Measurements from ENCODE around the gene STXBP5. TPM values are rescaled to one million over a fixed set of nuclear protein-coding genes. Genes with fewer than 3 reads are reported as not detected.

Gene STXBP5
- polyA plus RNA-seq, 2 donors = 8.6 to 15.2 TPM

GRCh38 chr6:147341486-147341885 is 137.3 kb downstream of the STXBP5 start:
- no peak overlapping the region for H3K4me3 ChIP-seq (ENCODE audit: low read depth in 1 of 2, low read length in 2 of 2)
- WGBS, 2 donors = 57 to 80% methylated on average over 1 of the region's 1 CpG
- H3K27ac ChIP-seq (ENCODE audit: low read depth in 2 of 2, low read length in 1 of 2) = no peak overlapping the region
- H3K9me3 ChIP-seq (ENCODE audit: control insufficient read depth in 2 of 2, insufficient read depth in 1 of 2, low read depth in 1 of 2, low read length in 1 of 2) = no peaks in the 10 kb centered on the region
- no peaks in the 10 kb centered on the region for H3K27me3 ChIP-seq (ENCODE audit: control insufficient read depth in 1 of 2, insufficient read depth in 2 of 2, low read length in 2 of 2)
- H3K36me3 ChIP-seq (ENCODE audit: control insufficient read depth in 2 of 2, insufficient read depth in 2 of 2, low read length in 1 of 2) = peaks cover 0 to 2% of the 10 kb centered on the region in 2 donors
- H3K4me1 ChIP-seq (ENCODE audit: control insufficient read depth in 2 of 2, insufficient read depth in 2 of 2, low read length in 1 of 2) = no peaks in the 10 kb centered on the region

DNA sequence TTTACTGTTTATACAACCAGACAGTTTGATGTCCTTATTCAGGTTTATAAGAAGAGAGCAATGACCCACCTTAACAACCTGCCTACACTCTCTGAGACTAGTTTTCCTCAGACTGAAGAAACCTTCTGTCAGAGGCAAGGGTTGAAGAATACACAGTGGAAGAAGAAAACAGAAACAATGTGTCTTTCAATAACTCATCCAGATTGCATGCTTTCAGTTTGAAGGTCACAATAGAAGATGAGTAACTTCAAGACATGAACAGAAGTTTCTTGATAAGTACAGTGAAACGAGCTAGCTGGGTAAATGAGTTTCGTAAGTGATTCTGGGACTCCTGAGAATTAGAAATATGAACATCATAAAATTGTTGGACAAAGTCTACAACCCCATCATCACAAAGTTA is 141.7 kb downstream of the STXBP5 start:
- Histone ChIP-seq H3K27ac (ENCODE audit: low read depth in 2 of 2, low read length in 1 of 2) (no peak overlapping the region), H3K9me3 (ENCODE audit: control insufficient read depth in 2 of 2, insufficient read depth in 1 of 2, low read depth in 1 of 2, low read length in 1 of 2) (no peaks in the 10 kb centered on the region), H3K4me1 (ENCODE audit: control insufficient read depth in 2 of 2, insufficient read depth in 2 of 2, low read length in 1 of 2) (no peaks in the 10 kb centered on the region), H3K4me3 (ENCODE audit: low read depth in 1 of 2, low read length in 2 of 2) (no peak overlapping the region), H3K36me3 (ENCODE audit: control insufficient read depth in 2 of 2, insufficient read depth in 2 of 2, low read length in 1 of 2) (peaks cover 0 to 2% of the 10 kb centered on the region in 2 donors), H3K27me3 (ENCODE audit: control insufficient read depth in 1 of 2, insufficient read depth in 2 of 2, low read length in 2 of 2) (no peaks in the 10 kb centered on the region)
- WGBS, 2 donors = 88 to 91% methylated on average over 2 of the region's 2 CpGs

GRCh38 chr6:147347179-147347881 is 143.1 kb downstream of the STXBP5 start:
- H3K36me3 ChIP-seq (ENCODE audit: control insufficient read depth in 2 of 2, insufficient read depth in 2 of 2, low read length in 1 of 2) = no peaks in the 10 kb centered on the region
- H3K27ac ChIP-seq (ENCODE audit: low read depth in 2 of 2, low read length in 1 of 2) = no peak overlapping the region
- H3K4me1 ChIP-seq (ENCODE audit: control insufficient read depth in 2 of 2, insufficient read depth in 2 of 2, low read length in 1 of 2) = no peaks in the 10 kb centered on the region
- 94 to 96% methylated on average over 2 of the region's 2 CpGs for WGBS, 2 donors
- no peaks in the 10 kb centered on the region for H3K9me3 ChIP-seq (ENCODE audit: control insufficient read depth in 2 of 2, insufficient read depth in 1 of 2, low read depth in 1 of 2, low read length in 1 of 2)
- H3K27me3 ChIP-seq (ENCODE audit: control insufficient read depth in 1 of 2, insufficient read depth in 2 of 2, low read length in 2 of 2) = no peaks in the 10 kb centered on the region
- no peak overlapping the region for H3K4me3 ChIP-seq (ENCODE audit: low read depth in 1 of 2, low read length in 2 of 2)

DNA sequence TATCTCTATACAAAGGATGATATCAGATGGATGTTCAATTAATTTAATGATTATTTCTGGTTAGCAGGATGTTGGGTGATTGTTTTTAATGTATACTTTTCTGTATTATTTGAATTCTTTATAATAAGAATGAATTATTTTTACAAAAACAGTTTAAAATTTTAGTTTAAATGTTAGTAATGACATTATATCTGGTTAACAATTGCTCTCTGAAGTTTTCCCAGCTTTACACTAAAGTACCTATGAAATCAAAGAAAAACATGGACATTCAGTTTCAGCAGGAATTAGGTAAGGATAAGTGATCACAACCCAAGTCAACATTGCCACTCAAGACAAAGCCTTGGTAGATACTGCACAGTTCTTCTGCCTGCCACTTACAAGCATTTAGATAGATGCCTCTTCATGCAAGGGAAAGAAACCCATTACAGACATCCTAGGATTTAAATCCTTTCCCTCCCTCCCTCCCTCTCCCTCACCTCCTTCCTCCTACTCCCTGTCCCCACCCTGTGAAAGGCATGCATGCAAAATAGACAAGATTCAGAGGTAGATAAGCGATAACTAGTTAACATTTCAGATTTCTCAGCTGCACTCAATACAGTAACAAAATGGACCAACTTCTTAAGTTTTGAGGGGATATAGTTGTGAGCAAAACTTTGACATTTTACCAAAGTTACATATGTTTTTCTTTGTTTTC is 143.8 kb downstream of the STXBP5 start:
- Histone ChIP-seq H3K4me1 (ENCODE audit: control insufficient read depth in 2 of 2, insufficient read depth in 2 of 2, low read length in 1 of 2) (no peaks in the 10 kb centered on the region), H3K27me3 (ENCODE audit: control insufficient read depth in 1 of 2, insufficient read depth in 2 of 2, low read length in 2 of 2) (no peaks in the 10 kb centered on the region), H3K9me3 (ENCODE audit: control insufficient read depth in 2 of 2, insufficient read depth in 1 of 2, low read depth in 1 of 2, low read length in 1 of 2) (no peaks in the 10 kb centered on the region), H3K4me3 (ENCODE audit: low read depth in 1 of 2, low read length in 2 of 2) (no peak overlapping the region), H3K36me3 (ENCODE audit: control insufficient read depth in 2 of 2, insufficient read depth in 2 of 2, low read length in 1 of 2) (no peaks in the 10 kb centered on the region), H3K27ac (ENCODE audit: low read depth in 2 of 2, low read length in 1 of 2) (no peak overlapping the region)
- WGBS, 2 donors = 100% methylated on average over 1 of the region's 1 CpG

- no peak overlapping the region for H3K27ac ChIP-seq (ENCODE audit: low read depth in 2 of 2, low read length in 1 of 2)
- 93 to 95% methylated on average over 5 of the region's 5 CpGs for WGBS, 2 donors
- H3K36me3 ChIP-seq (ENCODE audit: control insufficient read depth in 2 of 2, insufficient read depth in 2 of 2, low read length in 1 of 2) = peaks cover 3 to 6% of the 10 kb centered on the region in 2 donors
- no peaks in the 10 kb centered on the region for H3K4me1 ChIP-seq (ENCODE audit: control insufficient read depth in 2 of 2, insufficient read depth in 2 of 2, low read length in 1 of 2)
- no peak overlapping the region for H3K4me3 ChIP-seq (ENCODE audit: low read depth in 1 of 2, low read length in 2 of 2)
- H3K9me3 ChIP-seq (ENCODE audit: control insufficient read depth in 2 of 2, insufficient read depth in 1 of 2, low read depth in 1 of 2, low read length in 1 of 2) = no peaks in the 10 kb centered on the region
- no peaks in the 10 kb centered on the region for H3K27me3 ChIP-seq (ENCODE audit: control insufficient read depth in 1 of 2, insufficient read depth in 2 of 2, low read length in 2 of 2)
These were observed 157.2 kb downstream of the STXBP5 start for GRCh38 chr6:147361311-147361981.

DNA sequence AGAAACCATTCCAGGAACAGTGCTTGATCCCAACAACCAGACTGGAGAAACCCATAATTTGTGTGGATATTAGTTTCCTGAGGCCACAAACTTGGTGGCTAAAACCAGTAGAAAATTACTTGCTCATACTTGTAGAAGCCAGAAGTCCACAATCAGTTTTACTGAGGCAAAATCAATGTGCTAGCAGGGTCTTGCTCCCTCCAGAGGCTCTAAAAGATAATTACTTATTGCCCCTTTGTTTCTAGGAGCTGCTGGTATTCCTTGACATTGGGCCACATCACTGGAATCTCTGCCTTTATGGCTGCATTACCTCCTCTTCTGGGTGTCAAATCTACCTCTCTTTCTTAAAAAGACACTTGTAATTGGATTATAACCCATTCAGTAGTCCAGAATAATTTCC is 162.1 kb downstream of the STXBP5 start:
- Histone ChIP-seq H3K4me3 (ENCODE audit: low read depth in 1 of 2, low read length in 2 of 2) (no peak overlapping the region), H3K36me3 (ENCODE audit: control insufficient read depth in 2 of 2, insufficient read depth in 2 of 2, low read length in 1 of 2) (peaks cover 0 to 6% of the 10 kb centered on the region in 2 donors), H3K9me3 (ENCODE audit: control insufficient read depth in 2 of 2, insufficient read depth in 1 of 2, low read depth in 1 of 2, low read length in 1 of 2) (no peaks in the 10 kb centered on the region), H3K27me3 (ENCODE audit: control insufficient read depth in 1 of 2, insufficient read depth in 2 of 2, low read length in 2 of 2) (no peaks in the 10 kb centered on the region), H3K4me1 (ENCODE audit: control insufficient read depth in 2 of 2, insufficient read depth in 2 of 2, low read length in 1 of 2) (no peaks in the 10 kb centered on the region), H3K27ac (ENCODE audit: low read depth in 2 of 2, low read length in 1 of 2) (no peak overlapping the region)

GRCh38 chr6:147371325-147371724 is 167.1 kb downstream of the STXBP5 start:
- Histone ChIP-seq H3K9me3 (ENCODE audit: control insufficient read depth in 2 of 2, insufficient read depth in 1 of 2, low read depth in 1 of 2, low read length in 1 of 2) (no peaks in the 10 kb centered on the region), H3K36me3 (ENCODE audit: control insufficient read depth in 2 of 2, insufficient read depth in 2 of 2, low read length in 1 of 2) (peaks cover 0 to under 1% of the 10 kb centered on the region in 2 donors), H3K4me1 (ENCODE audit: control insufficient read depth in 2 of 2, insufficient read depth in 2 of 2, low read length in 1 of 2) (no peaks in the 10 kb centered on the region), H3K27ac (ENCODE audit: low read depth in 2 of 2, low read length in 1 of 2) (no peak overlapping the region), H3K27me3 (ENCODE audit: control insufficient read depth in 1 of 2, insufficient read depth in 2 of 2, low read length in 2 of 2) (no peaks in the 10 kb centered on the region), H3K4me3 (ENCODE audit: low read depth in 1 of 2, low read length in 2 of 2) (no peak overlapping the region)

- H3K9me3 ChIP-seq (ENCODE audit: control insufficient read depth in 2 of 2, insufficient read depth in 1 of 2, low read depth in 1 of 2, low read length in 1 of 2) = no peaks in the 10 kb centered on the region
- H3K4me1 ChIP-seq (ENCODE audit: control insufficient read depth in 2 of 2, insufficient read depth in 2 of 2, low read length in 1 of 2) = no peaks in the 10 kb centered on the region
- H3K27ac ChIP-seq (ENCODE audit: low read depth in 2 of 2, low read length in 1 of 2) = no peak overlapping the region
- H3K4me3 ChIP-seq (ENCODE audit: low read depth in 1 of 2, low read length in 2 of 2) = no peak overlapping the region
- no peaks in the 10 kb centered on the region for H3K27me3 ChIP-seq (ENCODE audit: control insufficient read depth in 1 of 2, insufficient read depth in 2 of 2, low read length in 2 of 2)
- WGBS, 2 donors = 92 to 98% methylated on average over 1 of the region's 1 CpG
- no peaks in the 10 kb centered on the region for H3K36me3 ChIP-seq (ENCODE audit: control insufficient read depth in 2 of 2, insufficient read depth in 2 of 2, low read length in 1 of 2)
These were observed 168.6 kb downstream of the STXBP5 start for GRCh38 chr6:147372806-147373205.

- Histone ChIP-seq H3K27me3 (ENCODE audit: control insufficient read depth in 1 of 2, insufficient read depth in 2 of 2, low read length in 2 of 2) (no peaks in the 10 kb centered on the region), H3K27ac (ENCODE audit: low read depth in 2 of 2, low read length in 1 of 2) (no peak overlapping the region), H3K36me3 (ENCODE audit: control insufficient read depth in 2 of 2, insufficient read depth in 2 of 2, low read length in 1 of 2) (no peaks in the 10 kb centered on the region), H3K4me1 (ENCODE audit: control insufficient read depth in 2 of 2, insufficient read depth in 2 of 2, low read length in 1 of 2) (no peaks in the 10 kb centered on the region), H3K4me3 (ENCODE audit: low read depth in 1 of 2, low read length in 2 of 2) (no peak overlapping the region), H3K9me3 (ENCODE audit: control insufficient read depth in 2 of 2, insufficient read depth in 1 of 2, low read depth in 1 of 2, low read length in 1 of 2) (no peaks in the 10 kb centered on the region)
- WGBS, 2 donors = 92 to 96% methylated on average over 1 of the region's 1 CpG
These were observed 174.6 kb downstream of the STXBP5 start for GRCh38 chr6:147378819-147379218.
